Measurements from ENCODE around the gene UTP3.
"Not testable (repeated sequence)": the region's sequence is repeated elsewhere in the genome, so short reads cannot be mapped to it uniquely, and the experiment has no call there.

The UTP3 gene

GRCh38 chr4:70687821-70688794, at the start of gene UTP3:
UTP3 (plus strand) TSS chr4:70688532; CDS start chr4:70688678, 146 bp downstream.
- DNase-seq = peak; percentile 49

- DNase-seq = no peak
Observed at GRCh38 chr4:70640192-70640591, 48.1 kb upstream of the UTP3 start.

- not testable (repeated sequence) for DNase-seq
Observed at GRCh38 chr4:70650741-70651140, 37.6 kb upstream of the UTP3 start.

- no peak for DNase-seq
Observed at GRCh38 chr4:70651864-70652506, 36.3 kb upstream of the UTP3 start.

GRCh38 chr4:70654605-70655011, 33.7 kb upstream of the UTP3 start:
- no peak for DNase-seq

GRCh38 chr4:70657326-70657725, 31.0 kb upstream of the UTP3 start:
- DNase-seq = no peak

- no peak for DNase-seq
Observed at GRCh38 chr4:70658418-70658817, 29.9 kb upstream of the UTP3 start.

- no peak for DNase-seq
Observed at GRCh38 chr4:70660106-70660505, 28.2 kb upstream of the UTP3 start.

GRCh38 chr4:70661309-70661922, 26.9 kb upstream of the UTP3 start:
- not testable (repeated sequence) for DNase-seq

GRCh38 chr4:70666369-70666768, 22.0 kb upstream of the UTP3 start, which contains the start of gene JCHAIN:
JCHAIN (minus strand) TSS chr4:70666508; CDS start chr4:70666490, 18 bp downstream.
- DNase-seq = no peak

GRCh38 chr4:70667740-70668535, 20.4 kb upstream of the UTP3 start:
- DNase-seq = no peak

GRCh38 chr4:70670332-70671014, 17.9 kb upstream of the UTP3 start:
- no peak for DNase-seq

GRCh38 chr4:70671091-70671490, 17.2 kb upstream of the UTP3 start:
- no peak for DNase-seq

- DNase-seq = no peak
Observed at GRCh38 chr4:70674191-70674590, 14.1 kb upstream of the UTP3 start.

- no peak for DNase-seq
Observed at GRCh38 chr4:70674731-70675130, 13.6 kb upstream of the UTP3 start.

- DNase-seq = no peak
Observed at GRCh38 chr4:70676554-70677090, 11.7 kb upstream of the UTP3 start.

- no peak for DNase-seq
Observed at GRCh38 chr4:70678383-70678999, 9.8 kb upstream of the UTP3 start.

- no peak for DNase-seq
Observed at GRCh38 chr4:70680934-70681333, 7.4 kb upstream of the UTP3 start.

- no peak for DNase-seq
Observed at GRCh38 chr4:70681704-70682103, 6.6 kb upstream of the UTP3 start.

- DNase-seq = not testable (repeated sequence)
Observed at GRCh38 chr4:70682142-70682541, 6.2 kb upstream of the UTP3 start.

- no peak for DNase-seq
Observed at GRCh38 chr4:70687392-70687791, 940 bp upstream of the UTP3 start.
